HepG2 (cell line): Measurements from ENCODE around the gene TYMP. TPM values are rescaled to one million over a fixed set of nuclear protein-coding genes. Genes with fewer than 3 reads are reported as not detected.
A peak's percentile ranks its signal among the peaks of the same experiment; 100 is the strongest.

ENCODE experiments used
- ELF1 ChIP-seq: sonication (generic); formaldehyde crosslinking; IDR thresholded peaks from 2 replicates; pipeline ENCODE4 v1.4.0; 2020; ENCODE audit warnings: missing genetic modification reagents
- FOXP1 ChIP-seq, 2 experiments: fragments of 450-650 bp in 1 of 2; IDR thresholded peaks; 2 replicates each; pipeline ENCODE4 v1.6.1; 2017 to 2018; ENCODE audit warnings: antibody characterized with exemption in 1 of 2
- GATAD1 ChIP-seq: IDR thresholded peaks from 2 replicates; pipeline ENCODE4 v1.6.1; 2016; ENCODE audit warnings: missing genetic modification reagents, missing compliant biosample characterization
- HDAC6 ChIP-seq: fragments of 200-600 bp; sonication (generic); IDR thresholded peaks from 2 replicates; pipeline ENCODE4 v1.7.0; 2017; ENCODE audit warnings: mild to moderate bottlenecking, antibody characterized with exemption, low read length, low read depth
- HNRNPLL ChIP-seq: fragments of 200-400 bp; formaldehyde crosslinking; IDR thresholded peaks from 2 replicates; pipeline ENCODE4 v1.6.1; 2017; ENCODE audit warnings: mild to moderate bottlenecking, low read depth, low read length; ENCODE audit not compliant: poor library complexity, severe bottlenecking
- KDM1A ChIP-seq: IDR thresholded peaks from 2 replicates; pipeline ENCODE4 v1.6.1; 2016; ENCODE audit warnings: missing compliant biosample characterization
- KLF9 ChIP-seq: IDR thresholded peaks from 2 replicates; pipeline ENCODE4 v1.6.1; 2016; ENCODE audit warnings: low read depth
- RELA ChIP-seq: sonication (generic); formaldehyde crosslinking; IDR thresholded peaks from 2 replicates; pipeline ENCODE4 v1.4.0; 2020; ENCODE audit warnings: missing genetic modification reagents
- TARDBP ChIP-seq: sonication (generic); formaldehyde crosslinking; IDR thresholded peaks from 2 replicates; pipeline ENCODE4 v1.8.0; 2022; ENCODE audit warnings: mild to moderate bottlenecking, missing genetic modification reagents
- ZBTB42 ChIP-seq: sonication (generic); formaldehyde crosslinking; IDR thresholded peaks from 2 replicates; pipeline ENCODE4 v1.5.0; 2020; ENCODE audit warnings: mild to moderate bottlenecking, missing genetic modification reagents
- ZFP36 ChIP-seq: fragments of 150-350 bp; IDR thresholded peaks from 2 replicates; pipeline ENCODE4 v1.6.1; 2018; ENCODE audit warnings: borderline replicate concordance, low read length, low read depth; ENCODE audit not compliant: partially characterized antibody
- ZFYVE20 ChIP-seq: sonication (generic); formaldehyde crosslinking; IDR thresholded peaks from 2 replicates; pipeline ENCODE4 v1.8.0; 2023; ENCODE audit warnings: low read depth, mild to moderate bottlenecking, moderate library complexity, missing genetic modification reagents, borderline replicate concordance
- ZHX2 ChIP-seq, 2 experiments: sonication (generic) in 1 of 2; formaldehyde crosslinking in 1 of 2; IDR thresholded peaks; 2 replicates each; pipeline versions ENCODE4 v1.6.1 to v1.9.0; 2014 to 2022; ENCODE audit warnings: antibody characterized with exemption in 1 of 2, borderline replicate concordance in 1 of 2, inconsistent platforms in 1 of 2, low read depth in 1 of 2, missing genetic modification reagents in 1 of 2
- ZNF224 ChIP-seq: sonication (generic); formaldehyde crosslinking; IDR thresholded peaks from 2 replicates; pipeline ENCODE4 v1.5.0; 2020; ENCODE audit warnings: mild to moderate bottlenecking, missing genetic modification reagents
- ZNF580 ChIP-seq: IDR thresholded peaks from 2 replicates; pipeline ENCODE4 v1.6.1; 2016; ENCODE audit warnings: low read depth, borderline replicate concordance
- ZNF670 ChIP-seq: sonication (generic); formaldehyde crosslinking; IDR thresholded peaks from 2 replicates; pipeline ENCODE4 v1.8.0; 2022; ENCODE audit warnings: mild to moderate bottlenecking, missing genetic modification reagents, borderline replicate concordance
- ZNF776 ChIP-seq: sonication (generic); formaldehyde crosslinking; IDR thresholded peaks from 2 replicates; pipeline ENCODE4 v1.4.0; 2020; ENCODE audit warnings: mild to moderate bottlenecking, missing genetic modification reagents
- ZNF816 ChIP-seq: sonication (generic); formaldehyde crosslinking; IDR thresholded peaks from 2 replicates; pipeline ENCODE4 v1.8.0; 2022; ENCODE audit warnings: missing genetic modification reagents, mild to moderate bottlenecking, borderline replicate concordance
- ZSCAN21 ChIP-seq: sonication (generic); formaldehyde crosslinking; IDR thresholded peaks from 2 replicates; pipeline ENCODE4 v1.8.0; 2022; ENCODE audit warnings: mild to moderate bottlenecking, missing genetic modification reagents, moderate library complexity, borderline replicate concordance
- ZZZ3 ChIP-seq: sonication (generic); formaldehyde crosslinking; IDR thresholded peaks from 2 replicates; pipeline ENCODE4 v1.4.0; 2020; ENCODE audit warnings: missing genetic modification reagents, mild to moderate bottlenecking, borderline replicate concordance
- polyA plus RNA-seq, 8 experiments: library from polyadenylated mRNA; depleted of rRNA in 3 of 8; stranded (reverse) in 7 of 8; unstranded in 1 of 8; fragments of >200 nt; fragmentation: Illumina TruSeq in 4 of 8; extraction: Trizol in 4 of 8; gene quantifications; 2 replicates each; pipeline versions ENCODE4 v1.2.1 to v1.2.3, GENCODE V29; 2011 to 2016; ENCODE audit warnings: low read depth in 4 of 8, missing spikeins in 1 of 8, mixed read lengths in 1 of 8; ENCODE audit not compliant: insufficient read depth in 1 of 8
- total RNA-seq, 5 experiments: library from RNA; depleted of rRNA; stranded (reverse); fragments of >200 nt; fragmentation: Illumina TruSeq; extraction: Trizol; gene quantifications; 2 replicates each; pipeline ENCODE4 v1.2.3, GENCODE V29; 2016; ENCODE audit warnings: low read depth in 1 of 5
- TF ChIP-seq, protein P1 (sequence below): sonication (generic); formaldehyde crosslinking; IDR thresholded peaks from 2 replicates; pipeline ENCODE4 v1.5.0; 2020; ENCODE audit warnings: missing genetic modification reagents
- TF ChIP-seq, protein P2 (sequence below): sonication (generic); formaldehyde crosslinking; IDR thresholded peaks from 2 replicates; pipeline ENCODE4 v1.4.0; 2020; ENCODE audit warnings: missing genetic modification reagents
- TF ChIP-seq, protein P3 (sequence below): sonication (generic); formaldehyde crosslinking; IDR thresholded peaks from 2 replicates; pipeline ENCODE4 v1.4.0; 2020; ENCODE audit warnings: missing genetic modification reagents

The TYMP gene
- total and polyA plus RNA-seq, 2 of the 13 experiments (the other 11 are each of a cell fraction or from before 2014, with no cell fraction given) = 3.9 to 4.3 TPM

DNA sequence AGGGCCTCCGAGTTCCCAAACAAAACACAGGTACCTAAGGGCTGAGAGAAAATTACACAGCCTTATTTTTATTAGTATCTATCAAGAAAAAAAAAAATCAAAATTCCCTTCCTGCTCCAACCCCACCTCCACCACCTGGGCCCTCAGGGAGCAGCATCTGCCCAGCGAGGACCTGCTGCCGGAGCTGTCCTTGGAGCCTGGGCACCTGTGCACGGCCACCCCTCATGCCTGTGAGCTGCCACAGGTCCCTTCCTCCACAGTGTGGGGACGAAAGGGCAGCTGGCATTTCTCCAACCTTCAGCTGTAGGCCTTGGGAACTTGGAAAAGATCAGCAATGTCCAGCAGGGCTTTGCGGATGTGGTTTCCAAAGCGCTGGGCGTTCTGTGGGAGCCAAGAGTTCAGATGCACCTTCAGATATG lies 39.2 kb upstream of the TYMP start (continued):
- TF ChIP-seq, protein P1, sequence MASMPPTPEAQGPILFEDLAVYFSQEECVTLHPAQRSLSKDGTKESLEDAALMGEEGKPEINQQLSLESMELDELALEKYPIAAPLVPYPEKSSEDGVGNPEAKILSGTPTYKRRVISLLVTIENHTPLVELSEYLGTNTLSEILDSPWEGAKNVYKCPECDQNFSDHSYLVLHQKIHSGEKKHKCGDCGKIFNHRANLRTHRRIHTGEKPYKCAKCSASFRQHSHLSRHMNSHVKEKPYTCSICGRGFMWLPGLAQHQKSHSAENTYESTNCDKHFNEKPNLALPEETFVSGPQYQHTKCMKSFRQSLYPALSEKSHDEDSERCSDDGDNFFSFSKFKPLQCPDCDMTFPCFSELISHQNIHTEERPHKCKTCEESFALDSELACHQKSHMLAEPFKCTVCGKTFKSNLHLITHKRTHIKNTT (CRISPR knock-in tag) = no peak
- TF ChIP-seq HDAC6 (no peak), ZFYVE20 (CRISPR knock-in tag) (no peak), KLF9 (no peak), ZZZ3 (CRISPR knock-in tag) (no peak), ZNF670 (CRISPR knock-in tag) (no peak), ZHX2 (IDR thresholded peaks at IDR 0.05; ENCODE audit: low read depth) (no peak), ZHX2 (CRISPR knock-in tag; IDR thresholded peaks at IDR 0.05; ENCODE audit: borderline replicate concordance) (no peak), KDM1A (CRISPR knock-in tag) (no peak), FOXP1 (IDR thresholded peaks at IDR 0.05) (no peak), FOXP1 (CRISPR knock-in tag; IDR thresholded peaks at IDR 0.05) (no peak), ZNF580 (CRISPR knock-in tag) (no peak), ZBTB42 (CRISPR knock-in tag) (no peak), ZFP36 (no peak), ZNF224 (CRISPR knock-in tag) (no peak), TARDBP (CRISPR knock-in tag) (no peak), ZNF816 (CRISPR knock-in tag) (no peak), GATAD1 (CRISPR knock-in tag) (peak; percentile 23; the same call in 1 of the 2 replicates), RELA (CRISPR knock-in tag) (no peak), HNRNPLL (peak; percentile 21), ZSCAN21 (no peak), ELF1 (no peak), ZNF776 (CRISPR knock-in tag) (no peak)
- TF ChIP-seq, protein P2, sequence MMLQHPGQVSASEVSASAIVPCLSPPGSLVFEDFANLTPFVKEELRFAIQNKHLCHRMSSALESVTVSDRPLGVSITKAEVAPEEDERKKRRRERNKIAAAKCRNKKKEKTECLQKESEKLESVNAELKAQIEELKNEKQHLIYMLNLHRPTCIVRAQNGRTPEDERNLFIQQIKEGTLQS (CRISPR knock-in tag) = no peak
- TF ChIP-seq, protein P3, sequence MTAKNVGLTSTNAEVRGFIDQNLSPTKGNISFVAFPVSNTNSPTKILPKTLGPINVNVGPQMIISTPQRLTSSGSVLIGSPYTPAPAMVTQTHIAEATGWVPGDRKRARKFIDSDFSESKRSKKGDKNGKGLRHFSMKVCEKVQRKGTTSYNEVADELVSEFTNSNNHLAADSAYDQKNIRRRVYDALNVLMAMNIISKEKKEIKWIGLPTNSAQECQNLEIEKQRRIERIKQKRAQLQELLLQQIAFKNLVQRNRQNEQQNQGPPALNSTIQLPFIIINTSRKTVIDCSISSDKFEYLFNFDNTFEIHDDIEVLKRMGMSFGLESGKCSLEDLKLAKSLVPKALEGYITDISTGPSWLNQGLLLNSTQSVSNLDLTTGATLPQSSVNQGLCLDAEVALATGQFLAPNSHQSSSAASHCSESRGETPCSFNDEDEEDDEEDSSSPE (CRISPR knock-in tag) = no peak
